Measurements from ENCODE around the gene ZSWIM3.

DNA sequence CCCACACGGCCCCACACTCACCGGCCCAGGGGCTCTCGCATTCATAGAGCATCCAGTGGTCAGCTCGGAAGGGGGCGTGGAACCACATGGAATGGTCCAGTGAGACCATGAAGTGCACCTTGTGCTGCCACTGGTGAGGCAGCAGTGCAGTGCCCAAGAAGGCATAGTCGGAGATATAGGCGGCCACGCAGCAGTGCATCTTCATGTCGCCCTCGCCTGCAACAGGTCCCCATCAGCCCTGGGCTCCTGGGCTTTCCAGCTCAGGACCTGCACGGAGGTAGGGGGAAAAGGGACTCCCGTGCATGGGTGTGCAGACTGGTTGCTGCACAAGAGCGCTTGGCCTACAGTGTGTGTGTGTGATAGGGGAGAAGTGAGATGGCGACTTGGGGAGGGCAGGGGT, 13.9 kb upstream of the ZSWIM3 start:
- TF ChIP-seq, protein P1, sequence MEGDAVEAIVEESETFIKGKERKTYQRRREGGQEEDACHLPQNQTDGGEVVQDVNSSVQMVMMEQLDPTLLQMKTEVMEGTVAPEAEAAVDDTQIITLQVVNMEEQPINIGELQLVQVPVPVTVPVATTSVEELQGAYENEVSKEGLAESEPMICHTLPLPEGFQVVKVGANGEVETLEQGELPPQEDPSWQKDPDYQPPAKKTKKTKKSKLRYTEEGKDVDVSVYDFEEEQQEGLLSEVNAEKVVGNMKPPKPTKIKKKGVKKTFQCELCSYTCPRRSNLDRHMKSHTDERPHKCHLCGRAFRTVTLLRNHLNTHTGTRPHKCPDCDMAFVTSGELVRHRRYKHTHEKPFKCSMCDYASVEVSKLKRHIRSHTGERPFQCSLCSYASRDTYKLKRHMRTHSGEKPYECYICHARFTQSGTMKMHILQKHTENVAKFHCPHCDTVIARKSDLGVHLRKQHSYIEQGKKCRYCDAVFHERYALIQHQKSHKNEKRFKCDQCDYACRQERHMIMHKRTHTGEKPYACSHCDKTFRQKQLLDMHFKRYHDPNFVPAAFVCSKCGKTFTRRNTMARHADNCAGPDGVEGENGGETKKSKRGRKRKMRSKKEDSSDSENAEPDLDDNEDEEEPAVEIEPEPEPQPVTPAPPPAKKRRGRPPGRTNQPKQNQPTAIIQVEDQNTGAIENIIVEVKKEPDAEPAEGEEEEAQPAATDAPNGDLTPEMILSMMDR (conservative IDR thresholded peaks at IDR 0.05): no peak
- TF ChIP-seq ZFX (IDR thresholded peaks at IDR 0.05): no peak

Measured in C4-2B (cell line).